Measurements from ENCODE around the gene ACTN3.
"Not testable (repeated sequence)": the region's sequence is repeated elsewhere in the genome, so short reads cannot be mapped to it uniquely, and the experiment has no call there.

Gene ACTN3

DNA sequence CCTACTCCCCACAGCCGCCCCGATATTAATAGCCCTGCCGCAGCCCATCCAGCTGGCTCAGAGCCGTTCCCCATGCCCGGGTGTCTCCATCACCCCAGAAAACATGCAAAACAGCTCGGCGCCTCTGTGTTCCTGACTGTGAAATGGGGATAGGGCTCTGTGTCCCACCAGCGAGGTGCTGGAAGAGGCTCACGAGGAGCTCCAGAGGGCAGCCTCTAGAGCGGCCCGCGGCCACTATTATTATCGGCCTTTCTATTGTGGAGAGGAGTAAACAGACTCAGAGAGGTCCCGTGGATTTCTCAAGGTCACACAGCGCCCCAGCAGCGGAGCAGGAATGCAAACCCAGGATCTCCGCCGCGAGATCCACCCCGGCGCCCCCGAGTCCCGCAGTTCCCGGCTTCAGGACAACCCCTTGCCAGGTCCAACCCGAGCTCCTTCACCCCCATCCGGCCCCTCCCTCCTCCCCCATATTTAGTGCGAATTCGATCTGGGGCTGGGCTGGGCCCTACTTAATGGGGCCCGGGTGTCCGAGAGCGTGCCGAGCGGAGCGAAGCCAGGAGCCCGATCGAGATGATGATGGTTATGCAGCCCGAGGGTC is at the start of gene ACTN3:
Gene ACTN3, plus strand, starts transcription at position 536 of the 598 bp plus-strand sequence. Its CDS starts 35 bp downstream, at position 571.
- no peak for DNase-seq (ENCODE audit: low read depth)

DNA sequence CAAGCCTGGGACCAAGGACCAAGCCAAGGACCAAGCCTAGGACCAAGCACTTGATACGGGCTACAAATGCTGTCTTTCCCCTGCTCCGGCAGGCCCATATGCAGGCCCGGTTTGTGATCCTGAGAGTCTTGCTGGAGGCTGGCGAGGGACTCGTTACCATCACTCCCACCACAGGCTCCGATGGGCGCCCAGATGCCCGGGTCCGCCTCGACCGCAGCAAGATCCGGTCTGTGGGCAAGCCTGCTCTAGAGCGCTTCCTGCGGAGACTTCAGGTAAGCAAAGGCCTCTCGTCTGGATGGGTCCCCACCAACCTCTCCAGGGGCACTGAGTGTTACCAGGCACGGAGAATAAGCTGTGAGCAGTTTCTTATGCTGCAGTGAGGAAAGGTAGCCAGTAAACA is 49.5 kb upstream of the ACTN3 start:
- DNase-seq (ENCODE audit: low read depth): no peak

- no peak for DNase-seq (ENCODE audit: low read depth)
These were observed 48.2 kb upstream of the ACTN3 start for GRCh38 chr11:66498506-66498905.

DNA sequence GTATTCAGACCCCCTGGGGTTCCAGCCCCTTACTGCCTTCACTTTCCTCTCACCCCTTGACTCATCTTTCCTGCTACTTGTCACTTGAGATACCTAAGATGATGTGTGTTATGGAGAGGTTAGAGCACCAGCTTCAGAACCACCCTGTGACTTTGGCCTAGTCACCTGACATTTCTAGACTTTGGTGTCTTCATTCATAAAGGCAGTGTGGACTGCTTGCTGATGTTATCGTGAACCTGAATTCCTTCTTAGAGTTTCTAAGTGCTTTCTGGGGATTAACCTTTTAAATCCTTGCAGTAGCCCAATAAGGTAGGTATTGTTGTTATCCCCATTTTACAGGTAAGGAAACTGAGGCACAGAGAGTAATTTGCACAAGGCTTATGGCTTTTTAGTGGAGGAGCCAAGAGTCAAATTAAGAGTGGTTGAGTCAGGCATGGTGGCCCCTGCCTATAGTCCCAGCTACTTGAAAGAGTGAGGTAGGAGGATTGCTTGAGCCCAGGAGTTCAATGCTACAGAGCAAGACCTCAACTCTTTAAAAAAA is 41.4 kb upstream of the ACTN3 start:
- no peak for DNase-seq (ENCODE audit: low read depth)

DNA sequence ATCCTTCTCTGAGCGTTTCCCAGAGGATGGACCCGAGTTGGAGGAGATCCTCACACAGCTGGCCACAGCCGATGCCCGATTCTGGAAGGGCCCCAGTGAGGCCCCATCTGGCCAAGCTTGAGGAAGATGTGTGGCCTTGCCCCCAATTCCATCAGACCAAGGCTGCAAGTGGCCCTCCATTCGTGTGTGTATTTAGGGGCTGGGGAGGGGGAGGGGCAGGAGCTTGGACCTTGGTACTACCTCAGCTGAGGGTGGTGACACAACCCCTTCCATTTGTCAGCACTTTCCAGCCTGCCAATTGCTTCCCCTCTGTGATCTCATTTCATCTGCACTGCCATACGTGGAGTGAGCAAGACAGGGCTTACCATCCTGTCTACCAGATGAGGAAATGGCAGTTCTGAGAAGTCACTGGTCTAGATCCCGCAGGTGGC is 37.6 kb upstream of the ACTN3 start:
- DNase-seq (ENCODE audit: low read depth): no peak

GRCh38 chr11:66510271-66510989 is 36.3 kb upstream of the ACTN3 start, which contains the start of gene BBS1:
BBS1 (plus strand) TSS chr11:66510635; CDS start chr11:66510660, 25 bp downstream.
- DNase-seq (ENCODE audit: low read depth): peak; percentile 66

GRCh38 chr11:66510990-66511339 is 35.7 kb upstream of the ACTN3 start:
- no peak for DNase-seq (ENCODE audit: low read depth)

DNA sequence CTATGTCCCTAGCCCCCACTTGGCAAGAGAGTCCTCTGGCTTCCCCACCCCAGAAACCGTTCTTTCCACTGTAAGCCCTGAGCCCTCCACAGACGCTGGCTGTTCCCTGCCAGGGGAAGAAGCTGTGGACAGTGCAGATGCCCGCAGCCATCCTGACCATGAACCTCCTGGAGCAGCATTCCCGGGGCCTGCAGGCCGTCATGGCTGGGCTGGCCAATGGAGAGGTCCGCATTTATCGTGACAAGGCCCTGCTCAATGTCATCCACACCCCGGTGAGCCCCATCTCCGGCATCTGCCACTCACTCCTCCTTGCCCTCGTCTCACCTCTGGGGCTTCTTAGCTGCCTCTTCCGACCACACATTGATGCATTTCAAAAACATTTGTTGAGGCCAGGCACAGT is 23.1 kb upstream of the ACTN3 start:
- no peak for DNase-seq (ENCODE audit: low read depth)

- DNase-seq (ENCODE audit: low read depth): no peak
These were observed 22.2 kb upstream of the ACTN3 start for GRCh38 chr11:66524304-66525040.

- DNase-seq (ENCODE audit: low read depth): no peak
These were observed 17.6 kb upstream of the ACTN3 start for GRCh38 chr11:66529069-66529468.

DNA sequence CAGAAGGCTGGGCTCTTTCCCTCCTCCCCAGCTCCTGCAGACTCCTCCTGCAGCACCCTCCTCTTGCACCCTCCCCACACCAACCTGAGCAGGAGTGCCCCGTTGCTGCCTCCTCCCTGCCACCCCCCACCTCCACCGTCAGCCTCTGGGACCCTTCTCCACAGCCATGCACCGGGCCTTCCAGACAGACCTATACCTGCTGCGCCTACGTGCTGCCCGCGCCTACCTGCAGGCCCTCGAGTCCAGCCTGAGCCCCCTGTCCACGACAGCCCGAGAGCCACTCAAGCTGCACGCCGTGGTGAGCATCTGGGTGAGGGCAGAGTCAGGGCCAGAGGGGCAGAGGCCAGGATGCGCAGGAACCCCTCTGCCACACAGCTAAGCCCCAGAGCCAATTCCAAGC is 17.0 kb upstream of the ACTN3 start:
- no peak for DNase-seq (ENCODE audit: low read depth)

DNA sequence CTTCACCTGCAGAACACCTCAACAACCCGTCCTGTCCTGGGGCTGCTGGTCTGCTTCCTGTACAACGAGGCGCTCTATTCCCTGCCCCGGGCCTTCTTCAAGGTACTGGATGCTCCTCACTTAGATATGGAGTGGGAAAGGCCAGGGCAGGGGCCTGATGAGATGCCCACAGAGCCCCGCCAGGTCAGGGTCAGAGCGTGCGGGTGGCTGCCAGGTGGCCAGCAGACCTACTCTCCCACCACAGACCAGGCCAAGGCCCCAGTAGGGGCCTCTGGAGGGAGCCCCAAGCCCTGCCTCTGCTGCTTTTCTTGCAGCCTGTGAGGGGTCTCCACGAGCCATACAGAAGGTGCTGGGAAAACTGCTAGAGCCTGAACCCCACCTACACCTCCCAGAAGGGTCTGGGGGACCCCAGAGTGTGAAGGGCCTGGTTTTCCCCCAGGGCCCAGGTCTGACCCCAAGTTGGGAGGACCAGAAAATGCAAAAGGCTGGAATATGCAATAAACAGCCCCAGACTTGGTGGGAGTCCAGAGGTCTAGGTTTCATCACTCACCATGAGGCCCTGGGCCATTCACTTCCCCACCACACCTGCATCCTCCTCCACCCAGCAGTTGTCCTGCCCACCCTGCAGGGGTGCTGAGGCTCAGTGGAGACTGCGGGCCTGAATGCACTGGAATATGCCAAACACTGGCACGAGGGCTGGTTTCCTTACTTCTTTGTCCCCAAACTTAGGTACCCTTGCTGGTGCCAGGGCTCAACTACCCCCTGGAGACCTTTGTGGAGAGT is 15.6 kb upstream of the ACTN3 start:
- no peak for DNase-seq (ENCODE audit: low read depth)

DNA sequence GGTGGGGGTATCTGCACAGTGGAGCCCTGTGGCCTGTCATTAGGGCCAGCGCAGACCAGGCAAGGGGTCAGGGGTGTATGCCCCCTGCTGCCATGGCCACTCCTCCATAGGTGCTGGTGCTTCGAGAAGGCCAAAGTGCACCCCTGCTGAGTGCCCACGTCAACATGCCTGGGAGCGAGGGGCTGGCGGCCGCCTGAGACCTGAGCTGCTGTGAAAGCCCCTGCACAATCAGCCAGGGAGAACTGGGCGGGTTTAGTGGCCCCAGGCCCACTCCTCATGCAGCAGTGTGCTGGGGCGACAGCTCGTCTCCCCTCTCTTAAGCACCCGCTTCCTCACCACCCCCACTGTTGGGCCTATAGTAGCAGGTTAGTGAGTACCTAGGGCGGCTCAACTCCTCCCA is 14.9 kb upstream of the ACTN3 start:
- no peak for DNase-seq (ENCODE audit: low read depth)

GRCh38 chr11:66532784-66533183 is 13.9 kb upstream of the ACTN3 start:
- DNase-seq (ENCODE audit: low read depth): no peak

DNA sequence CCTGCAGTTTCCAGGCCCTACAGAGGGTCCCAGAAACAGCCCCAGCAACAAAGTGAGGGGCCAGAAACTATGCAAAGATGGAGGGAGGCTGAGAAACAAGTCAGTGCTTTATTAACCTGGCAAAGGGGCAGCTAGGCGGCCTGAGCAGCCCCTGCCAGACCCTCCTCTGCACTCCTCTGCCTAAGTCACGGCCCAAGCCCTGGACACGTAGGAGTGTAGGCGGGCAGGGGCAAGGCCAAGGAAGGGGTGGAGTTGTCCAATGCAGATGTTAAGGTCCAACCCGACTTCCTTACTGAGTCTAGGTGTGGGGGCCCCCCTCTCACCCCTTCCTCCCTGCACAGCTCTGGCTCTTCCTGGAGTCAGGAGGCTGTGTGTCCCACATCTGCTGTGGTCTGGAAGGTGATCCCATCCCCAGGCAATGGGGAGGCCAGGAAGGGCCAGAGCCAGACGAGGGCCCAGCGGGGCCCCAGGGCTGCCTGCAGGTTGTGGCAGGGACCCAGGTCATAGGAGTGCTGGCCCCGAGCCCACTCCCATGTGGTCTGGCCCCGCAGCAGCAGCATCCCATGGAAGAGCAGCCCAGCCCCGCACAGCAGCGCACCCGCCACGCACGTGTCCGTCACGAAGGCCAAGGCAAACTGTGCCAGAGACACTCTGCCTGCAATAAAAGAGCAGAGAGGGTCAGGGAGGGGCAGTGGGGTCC is 7.4 kb upstream of the ACTN3 start:
- no peak for DNase-seq (ENCODE audit: low read depth)

GRCh38 chr11:66539870-66540213 is 6.9 kb upstream of the ACTN3 start:
- no peak for DNase-seq (ENCODE audit: low read depth)

GRCh38 chr11:66540598-66540997 is 6.1 kb upstream of the ACTN3 start:
- not testable (repeated sequence) for DNase-seq (ENCODE audit: low read depth)

- no peak for DNase-seq (ENCODE audit: low read depth)
These were observed 4.8 kb upstream of the ACTN3 start for GRCh38 chr11:66541892-66542291.

DNA sequence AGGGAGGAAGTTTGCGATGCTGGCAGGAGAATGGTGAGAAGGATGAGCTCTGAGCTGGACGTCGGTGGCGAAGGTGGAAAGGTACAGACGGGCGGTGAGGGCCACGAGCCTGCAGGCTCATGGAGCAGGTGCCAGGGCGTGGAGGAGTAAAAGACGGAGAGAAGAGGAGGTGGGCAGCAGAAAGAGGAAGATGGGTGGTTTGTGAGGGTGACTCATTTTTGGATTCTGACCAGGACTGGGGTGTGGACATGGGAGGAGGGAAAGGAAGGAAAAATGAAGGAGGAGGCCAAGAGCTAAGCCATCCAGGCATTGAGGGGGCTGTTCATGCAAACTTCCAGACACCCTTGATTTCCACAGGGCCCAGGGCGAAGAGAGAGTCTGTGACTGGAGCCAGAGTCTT is 4.3 kb upstream of the ACTN3 start:
- no peak for DNase-seq (ENCODE audit: low read depth)

DNA sequence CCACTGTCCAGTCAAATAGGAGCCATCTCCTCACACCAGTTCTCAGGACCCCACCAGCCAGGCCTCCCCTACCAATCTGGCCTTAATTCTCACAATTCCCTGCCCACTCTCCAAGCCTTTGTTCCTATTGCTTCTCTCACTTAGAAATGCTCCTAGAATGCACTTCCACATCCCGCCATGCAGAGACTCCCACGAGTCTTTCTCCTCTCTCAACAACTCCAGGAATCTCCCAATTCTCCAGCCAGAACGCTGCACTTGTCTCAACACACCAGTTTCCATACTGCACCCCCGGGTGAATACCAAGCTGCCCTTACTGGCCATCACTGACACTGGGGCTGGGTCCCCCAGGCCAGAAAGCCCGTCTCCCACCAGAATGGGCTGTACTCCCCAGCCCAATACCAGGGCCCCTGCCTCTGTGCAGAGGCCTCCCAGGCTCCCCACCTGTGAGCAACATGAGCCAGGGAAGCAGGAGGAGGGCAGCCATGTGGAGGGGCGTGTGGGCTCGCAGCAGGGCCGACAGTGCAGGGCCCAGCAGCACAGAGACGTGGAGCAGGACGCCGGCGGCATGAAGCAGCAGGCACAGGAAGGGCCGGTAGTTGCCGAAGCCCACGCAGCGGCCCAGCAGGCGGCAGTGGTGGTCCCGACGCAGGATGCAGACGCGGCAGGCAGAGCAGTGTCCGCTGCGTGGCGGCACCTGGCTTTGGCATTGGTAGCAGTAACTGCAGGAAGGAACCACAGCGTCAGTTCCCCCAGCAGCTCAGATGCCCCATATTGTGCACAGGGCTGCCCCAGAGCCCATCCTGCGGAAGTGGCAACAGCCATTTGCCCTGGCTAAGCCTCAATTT is 3.2 kb upstream of the ACTN3 start:
- DNase-seq (ENCODE audit: low read depth): peak; percentile 37

DNA sequence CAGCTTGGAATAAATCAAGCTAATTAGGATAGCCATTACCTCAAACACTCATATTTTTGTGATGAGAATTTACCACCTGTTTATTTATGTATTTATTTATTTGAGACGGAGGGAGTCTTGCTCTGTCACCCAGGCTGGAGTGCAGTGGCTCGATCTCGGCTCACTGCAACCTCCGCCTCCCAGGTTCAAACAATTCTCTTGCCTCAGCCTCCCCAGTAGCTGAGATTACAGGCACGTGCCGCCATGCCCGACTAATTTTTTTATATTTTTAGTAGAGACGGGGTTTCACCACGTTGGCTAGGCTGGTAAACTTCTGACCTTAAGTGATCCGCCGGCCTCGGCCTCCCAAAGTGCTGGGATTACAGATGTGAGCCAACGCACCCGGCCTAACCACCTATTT is 1.8 kb upstream of the ACTN3 start:
- not testable (repeated sequence) for DNase-seq (ENCODE audit: low read depth)

Data from stimulated activated CD8-positive, alpha-beta memory T cell treated with anti-CD3 and anti-CD28 coated beads, Interleukin-12 subunit alpha, Interleukin-12 subunit beta, amount 100 ng/mL, for 4 hours (primary cell).